Panc1 (cell line): Measurements from ENCODE around the gene ARHGEF10L. TPM values are rescaled to one million over a fixed set of nuclear protein-coding genes. Genes with fewer than 3 reads are reported as not detected.

ENCODE experiments used
- ATAC-seq: fragments of 200-7000 bp; cut with Tn5 transposase; 2 replicates; pipeline ENCODE4 v1.9.1; 2020; ENCODE audit warnings: mild to moderate bottlenecking, moderate library complexity
- BruUV-seq: library from RNA; stranded (reverse); fragments of 400-500 nt; replicated peaks from 2 replicates; lab custom pipeline; 2021; lab: Mats Ljungman, UMichigan
- CTCF ChIA-PET: fragments of 300-600 bp; sonication (Branson Sonifier 250); formaldehyde crosslinking; loops from one replicate; lab custom pipeline; 2022; ENCODE audit warnings: antibody characterized with exemption; lab: Charles Lee
- POLR2A ChIA-PET: fragments of 300-600 bp; sonication (Branson Sonifier 250); formaldehyde crosslinking; loops from one replicate; lab custom pipeline; 2022; ENCODE audit warnings: antibody characterized with exemption; lab: Charles Lee
- DNase-seq: peaks from one replicate; pipeline ENCODE4 v3.0.0-alpha.2; 2010; ENCODE audit warnings: low read depth, low spot score
- H3K27ac ChIP-seq: 2 replicates; pipeline ENCODE4 v1.5.1; 2011; ENCODE audit warnings: mild to moderate bottlenecking, low read length, inconsistent platforms
- H3K27me3 ChIP-seq: fragments of 200-500 bp; sonication (Bioruptor generic); 2 replicates; pipeline ENCODE4 v1.6.0; 2014; ENCODE audit warnings: low read length, inconsistent platforms; ENCODE audit not compliant: control insufficient read depth, insufficient read depth
- H3K36me3 ChIP-seq: fragments of 200-500 bp; sonication (Bioruptor generic); 2 replicates; pipeline ENCODE4 v1.5.1; 2014; ENCODE audit warnings: inconsistent platforms, mild to moderate bottlenecking, low read length, moderate library complexity; ENCODE audit not compliant: control insufficient read depth, insufficient read depth
- H3K4me1 ChIP-seq: 2 replicates; pipeline ENCODE4 v1.5.1; 2011; ENCODE audit warnings: inconsistent platforms, mild to moderate bottlenecking, low read length, moderate library complexity; ENCODE audit not compliant: control insufficient read depth, insufficient read depth
- H3K4me3 ChIP-seq, 2 experiments: 2 replicates each; pipeline ENCODE4 v1.5.1; 2011 to 2012; ENCODE audit warnings: low read depth in 2 of 2, low read length in 2 of 2, mild to moderate bottlenecking in 2 of 2, inconsistent platforms in 1 of 2, moderate library complexity in 1 of 2
- H3K9me3 ChIP-seq: fragments of 200-500 bp; sonication (Bioruptor generic); 2 replicates; pipeline ENCODE4 v1.5.1; 2014; ENCODE audit warnings: low read depth, mild to moderate bottlenecking, inconsistent platforms, low read length, moderate library complexity; ENCODE audit not compliant: control insufficient read depth, insufficient read depth
- POLR2AphosphoS5 ChIP-seq: IDR thresholded peaks from 2 replicates; pipeline ENCODE4 v1.6.1; 2012; ENCODE audit warnings: mild to moderate bottlenecking, low read depth, low read length, moderate library complexity
- SIN3A ChIP-seq: IDR thresholded peaks from 2 replicates; pipeline ENCODE4 v1.6.1; 2012; ENCODE audit warnings: low read depth, mild to moderate bottlenecking, low read length, moderate library complexity, borderline replicate concordance; ENCODE audit not compliant: insufficient read depth
- TCF7L2 ChIP-seq: IDR thresholded peaks from 2 replicates; pipeline ENCODE4 v1.6.1; 2011; ENCODE audit warnings: mild to moderate bottlenecking, low read depth, low read length, inconsistent platforms
- in situ Hi-C: cut with HindIII; loops from 2 replicates; pipeline ENCODE4 v1.10.0; 2016; ENCODE audit warnings: low sequenced_read_pairs, low pct_unique_long_range_greater_than_20kb
- intact Hi-C: fragments of 100-400 bp; cut with micrococcal nuclease; formaldehyde crosslinking; loops from one replicate; pipeline ENCODE4 v1.10.0; 2022; ENCODE audit not compliant: unreplicated experiment
- total RNA-seq: library from RNA; stranded (reverse); gene quantifications from one replicate; pipeline ENCODE4 v1.2.1, GENCODE V29; 2021; ENCODE audit not compliant: unreplicated experiment
- TF ChIP-seq, protein P1 (sequence below), 2 experiments: IDR thresholded peaks; 2 replicates each; pipeline ENCODE4 v1.6.1; 2011 to 2012; ENCODE audit warnings: low read depth in 2 of 2, control low read depth in 1 of 2, low read length in 1 of 2, mild to moderate bottlenecking in 1 of 2, moderate library complexity in 1 of 2; ENCODE audit not compliant: insufficient read depth in 1 of 2
- TF ChIP-seq, protein P2 (sequence below): fragments of 450-650 bp; IDR thresholded peaks from 2 replicates; pipeline ENCODE4 v1.5.1; 2017; ENCODE audit warnings: mild to moderate bottlenecking

Gene ARHGEF10L
- total RNA-seq, 1 experiment from 2014 or later = 5.9 TPM

DNA sequence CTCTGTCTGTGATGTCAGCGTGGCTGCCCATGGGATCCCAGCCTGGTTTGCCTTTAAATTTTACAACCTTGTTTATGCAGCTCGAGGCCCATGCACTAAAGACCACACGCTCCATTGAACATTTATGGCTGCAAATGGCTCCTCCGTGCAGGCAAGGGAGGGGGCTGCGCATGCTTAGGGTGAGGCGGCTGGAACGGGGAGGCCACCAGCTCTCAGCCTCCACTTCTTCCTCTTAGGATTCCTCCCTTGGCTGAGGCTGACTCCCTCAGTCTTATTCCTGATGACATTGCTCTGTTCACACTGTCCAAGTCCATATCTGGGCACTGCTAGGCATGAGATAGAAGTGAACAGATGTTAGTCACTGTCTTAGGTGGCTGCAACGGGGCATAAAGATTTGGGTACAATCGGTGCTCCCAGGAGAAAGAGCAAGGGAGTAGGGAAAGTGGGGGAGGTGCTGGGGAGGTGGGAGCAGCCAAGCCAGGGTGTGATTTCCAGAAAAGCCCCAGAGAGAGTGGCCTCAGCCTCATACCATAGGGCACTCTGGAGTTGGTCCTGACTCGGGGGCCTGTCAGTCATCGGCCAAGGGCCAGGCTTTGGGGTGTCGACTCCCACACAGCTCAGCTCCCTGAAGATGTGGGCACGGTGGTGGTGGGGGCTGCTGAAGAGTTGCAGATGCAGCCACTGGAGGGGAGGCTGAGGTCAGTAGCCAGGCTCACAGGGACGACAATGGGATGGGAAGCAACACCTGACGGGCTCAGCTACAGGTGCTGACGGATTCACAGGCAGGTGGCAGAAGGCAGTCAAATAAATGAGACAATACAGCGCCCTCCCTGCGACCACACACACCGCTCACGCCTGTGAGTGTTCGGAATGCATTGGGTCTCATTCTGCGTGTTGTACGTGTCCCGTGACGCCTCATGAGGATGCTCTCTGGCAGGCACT, 178.4 kb downstream of the ARHGEF10L start:
- no peak overlapping the region for H3K27ac ChIP-seq
- no peaks in the 10 kb centered on the region for H3K27me3 ChIP-seq
- no peaks in the 10 kb centered on the region for H3K36me3 ChIP-seq
- no peaks in the 10 kb centered on the region for H3K4me1 ChIP-seq
- ChIA-PET POLR2A (no interaction called here), CTCF (no interaction called here)
- no peak overlapping the region for H3K4me3 ChIP-seq
- DNase-seq = no peak
- TF ChIP-seq, protein P1, sequence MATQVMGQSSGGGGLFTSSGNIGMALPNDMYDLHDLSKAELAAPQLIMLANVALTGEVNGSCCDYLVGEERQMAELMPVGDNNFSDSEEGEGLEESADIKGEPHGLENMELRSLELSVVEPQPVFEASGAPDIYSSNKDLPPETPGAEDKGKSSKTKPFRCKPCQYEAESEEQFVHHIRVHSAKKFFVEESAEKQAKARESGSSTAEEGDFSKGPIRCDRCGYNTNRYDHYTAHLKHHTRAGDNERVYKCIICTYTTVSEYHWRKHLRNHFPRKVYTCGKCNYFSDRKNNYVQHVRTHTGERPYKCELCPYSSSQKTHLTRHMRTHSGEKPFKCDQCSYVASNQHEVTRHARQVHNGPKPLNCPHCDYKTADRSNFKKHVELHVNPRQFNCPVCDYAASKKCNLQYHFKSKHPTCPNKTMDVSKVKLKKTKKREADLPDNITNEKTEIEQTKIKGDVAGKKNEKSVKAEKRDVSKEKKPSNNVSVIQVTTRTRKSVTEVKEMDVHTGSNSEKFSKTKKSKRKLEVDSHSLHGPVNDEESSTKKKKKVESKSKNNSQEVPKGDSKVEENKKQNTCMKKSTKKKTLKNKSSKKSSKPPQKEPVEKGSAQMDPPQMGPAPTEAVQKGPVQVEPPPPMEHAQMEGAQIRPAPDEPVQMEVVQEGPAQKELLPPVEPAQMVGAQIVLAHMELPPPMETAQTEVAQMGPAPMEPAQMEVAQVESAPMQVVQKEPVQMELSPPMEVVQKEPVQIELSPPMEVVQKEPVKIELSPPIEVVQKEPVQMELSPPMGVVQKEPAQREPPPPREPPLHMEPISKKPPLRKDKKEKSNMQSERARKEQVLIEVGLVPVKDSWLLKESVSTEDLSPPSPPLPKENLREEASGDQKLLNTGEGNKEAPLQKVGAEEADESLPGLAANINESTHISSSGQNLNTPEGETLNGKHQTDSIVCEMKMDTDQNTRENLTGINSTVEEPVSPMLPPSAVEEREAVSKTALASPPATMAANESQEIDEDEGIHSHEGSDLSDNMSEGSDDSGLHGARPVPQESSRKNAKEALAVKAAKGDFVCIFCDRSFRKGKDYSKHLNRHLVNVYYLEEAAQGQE (IDR thresholded peaks at IDR 0.05; ENCODE audit: insufficient read depth in 1 of 2, low read depth in 2 of 2, low read length in 1 of 2) = no peak
- TF ChIP-seq, protein P2, sequence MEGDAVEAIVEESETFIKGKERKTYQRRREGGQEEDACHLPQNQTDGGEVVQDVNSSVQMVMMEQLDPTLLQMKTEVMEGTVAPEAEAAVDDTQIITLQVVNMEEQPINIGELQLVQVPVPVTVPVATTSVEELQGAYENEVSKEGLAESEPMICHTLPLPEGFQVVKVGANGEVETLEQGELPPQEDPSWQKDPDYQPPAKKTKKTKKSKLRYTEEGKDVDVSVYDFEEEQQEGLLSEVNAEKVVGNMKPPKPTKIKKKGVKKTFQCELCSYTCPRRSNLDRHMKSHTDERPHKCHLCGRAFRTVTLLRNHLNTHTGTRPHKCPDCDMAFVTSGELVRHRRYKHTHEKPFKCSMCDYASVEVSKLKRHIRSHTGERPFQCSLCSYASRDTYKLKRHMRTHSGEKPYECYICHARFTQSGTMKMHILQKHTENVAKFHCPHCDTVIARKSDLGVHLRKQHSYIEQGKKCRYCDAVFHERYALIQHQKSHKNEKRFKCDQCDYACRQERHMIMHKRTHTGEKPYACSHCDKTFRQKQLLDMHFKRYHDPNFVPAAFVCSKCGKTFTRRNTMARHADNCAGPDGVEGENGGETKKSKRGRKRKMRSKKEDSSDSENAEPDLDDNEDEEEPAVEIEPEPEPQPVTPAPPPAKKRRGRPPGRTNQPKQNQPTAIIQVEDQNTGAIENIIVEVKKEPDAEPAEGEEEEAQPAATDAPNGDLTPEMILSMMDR = no peak
- no peak for TF ChIP-seq SIN3A
- no peak for TF ChIP-seq POLR2AphosphoS5
- no peak for TF ChIP-seq TCF7L2
- ATAC-seq = no peak
- in situ Hi-C loops = no loop called here
- no TSS peak for BruUV-seq
- intact Hi-C loops = no loop called here
- no peaks in the 10 kb centered on the region for H3K9me3 ChIP-seq

DNA sequence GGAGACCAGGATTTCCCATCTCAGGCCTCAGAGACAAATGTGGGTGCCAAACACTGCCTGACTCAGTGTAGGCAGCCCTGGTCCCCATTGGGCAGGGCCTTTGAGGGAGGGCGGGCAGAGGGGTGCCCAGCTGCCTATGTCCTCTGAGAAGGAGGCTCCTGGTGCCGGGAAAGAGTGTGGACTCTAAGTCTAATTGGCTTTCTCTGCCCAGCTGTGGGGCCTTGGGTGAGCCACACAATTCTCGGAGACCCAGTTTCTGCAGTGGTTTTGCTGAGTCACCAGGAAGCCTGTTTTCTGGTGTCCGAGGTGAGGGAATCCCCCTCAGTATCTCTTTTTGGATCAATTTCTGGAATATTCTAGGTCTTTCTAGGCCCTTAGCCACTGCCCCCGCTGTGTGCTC, 180.4 kb downstream of the ARHGEF10L start:
- H3K27me3 ChIP-seq = no peaks in the 10 kb centered on the region
- no peak for TF ChIP-seq SIN3A
- TF ChIP-seq TCF7L2 = no peak
- TF ChIP-seq, protein P1 (IDR thresholded peaks at IDR 0.05; ENCODE audit: insufficient read depth in 1 of 2, low read depth in 2 of 2, low read length in 1 of 2) = no peak
- TF ChIP-seq, protein P2 = no peak
- TF ChIP-seq POLR2AphosphoS5 = no peak
- no TSS peak for BruUV-seq
- H3K4me3 ChIP-seq = no peak overlapping the region
- no peaks in the 10 kb centered on the region for H3K36me3 ChIP-seq
- H3K27ac ChIP-seq = no peak overlapping the region
- no peaks in the 10 kb centered on the region for H3K4me1 ChIP-seq
- ChIA-PET POLR2A (no interaction called here), CTCF (no interaction called here)
- no peak for ATAC-seq
- intact Hi-C loops = no loop called here
- DNase-seq = no peak
- in situ Hi-C loops = no loop called here
- H3K9me3 ChIP-seq = no peaks in the 10 kb centered on the region
